ENCODE results near the gene CPXCR1.
"Not testable (repeated sequence)": the region's sequence is repeated elsewhere in the genome, so short reads cannot be mapped to it uniquely, and the experiment has no call there.

The CPXCR1 gene

GRCh38 chrX:88746925-88747324 lies at the start of gene CPXCR1:
TSS of gene CPXCR1 (plus strand) at chrX:88747225. CDS start at chrX:88753415, 6,190 bp downstream.
- no peak for DNase-seq

GRCh38 chrX:88735835-88736234 lies 11.2 kb upstream of the CPXCR1 start:
- no peak for DNase-seq

GRCh38 chrX:88746215-88746614 lies 810 bp upstream of the CPXCR1 start:
- DNase-seq, result not testable (repeated sequence)

- not testable (repeated sequence) for DNase-seq
These were observed 5.3 kb downstream of the CPXCR1 start for GRCh38 chrX:88752339-88752738.

GRCh38 chrX:88789825-88790224 lies 42.8 kb downstream of the CPXCR1 start:
- DNase-seq, result no peak
